GM19468 (cell line): ENCODE results near the gene TMEM101.
"Not testable (repeated sequence)": the region's sequence is repeated elsewhere in the genome, so short reads cannot be mapped to it uniquely, and the experiment has no call there.

Source experiments
- ATAC-seq: cut with Tn5 transposase; IDR thresholded peaks from one replicate; pipeline ENCODE4 v1.9.1; 2021; ENCODE audit warnings: mild to moderate bottlenecking, moderate library complexity, moderate number of reproducible peaks; ENCODE audit not compliant: unreplicated experiment; ENCODE audit errors: extremely low read depth

Gene TMEM101

GRCh38 chr17:44024853-44025252, 10.1 kb upstream of the TMEM101 start:
- ATAC-seq = no peak

- no peak for ATAC-seq
These were observed 9.5 kb upstream of the TMEM101 start for GRCh38 chr17:44024271-44024663.

- no peak for ATAC-seq
These were observed 8.9 kb upstream of the TMEM101 start for GRCh38 chr17:44023545-44024270.

GRCh38 chr17:44022246-44022645, 7.5 kb upstream of the TMEM101 start:
- ATAC-seq = no peak

- not testable (repeated sequence) for ATAC-seq
These were observed 6.5 kb upstream of the TMEM101 start for GRCh38 chr17:44021227-44021626.

GRCh38 chr17:44014133-44014436, 678 bp downstream of the TMEM101 start:
- no peak for ATAC-seq

- no peak for ATAC-seq
These were observed 1.9 kb downstream of the TMEM101 start for GRCh38 chr17:44012874-44013273.

GRCh38 chr17:44012391-44012790, 2.4 kb downstream of the TMEM101 start:
- no peak for ATAC-seq

GRCh38 chr17:44011876-44012275, 2.9 kb downstream of the TMEM101 start:
- no peak for ATAC-seq

GRCh38 chr17:44010966-44011647, 3.7 kb downstream of the TMEM101 start:
- no peak for ATAC-seq

- ATAC-seq = no peak
These were observed 6.4 kb downstream of the TMEM101 start for GRCh38 chr17:44008205-44008909.

- ATAC-seq = no peak
These were observed 7.2 kb downstream of the TMEM101 start for GRCh38 chr17:44007346-44008204.

- no peak for ATAC-seq
These were observed 8.0 kb downstream of the TMEM101 start for GRCh38 chr17:44006598-44007345.

GRCh38 chr17:44006272-44006597, 8.5 kb downstream of the TMEM101 start:
- no peak for ATAC-seq

- ATAC-seq = no peak
These were observed 9.1 kb downstream of the TMEM101 start for GRCh38 chr17:44005527-44006271.

GRCh38 chr17:44004761-44005526, 9.8 kb downstream of the TMEM101 start:
- no peak for ATAC-seq

- ATAC-seq = no peak
These were observed 10.5 kb downstream of the TMEM101 start, which contains the start of gene NAGS for GRCh38 chr17:44004077-44004760. Gene NAGS, plus strand, starts transcription at chr17:44004622. Its CDS starts 42 bp downstream, at chr17:44004664.
